ENCODE results near the gene LCORL.
"Not testable (repeated sequence)": the region's sequence is repeated elsewhere in the genome, so short reads cannot be mapped to it uniquely, and the experiment has no call there.

The LCORL gene

DNA sequence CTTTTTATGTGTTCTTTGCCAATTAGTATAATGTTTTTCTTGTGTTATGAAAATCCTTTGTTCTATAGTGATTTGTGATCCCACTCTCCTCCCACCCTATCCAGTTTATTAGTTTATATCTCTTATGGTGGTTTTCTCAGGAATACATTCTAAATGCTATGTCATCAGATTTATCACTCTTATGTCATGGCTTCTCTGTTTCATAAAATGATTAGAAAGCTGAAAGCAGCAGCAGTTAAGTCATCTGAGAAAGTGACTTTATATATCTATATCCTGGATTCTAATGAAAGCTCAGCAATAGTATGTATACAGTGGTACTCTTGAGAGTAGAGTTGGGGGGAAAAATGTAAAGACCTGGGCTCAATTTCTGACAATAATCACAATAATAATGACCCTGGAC, 169.6 kb downstream of the LCORL start:
- Histone ChIP-seq H3K9ac (ENCODE audit: low read length) (no peak overlapping the region), H3K4me1 (ENCODE audit: control insufficient read depth, insufficient read depth, low read length) (peaks cover 1% of the 10 kb centered on the region), H3K36me3 (ENCODE audit: control insufficient read depth, insufficient read depth, low read length, severe bottlenecking) (no peaks in the 10 kb centered on the region), H3K9me3 (ENCODE audit: control insufficient read depth, low read length) (no peaks in the 10 kb centered on the region), H3K4me3 (ENCODE audit: low read length) (no peak overlapping the region), H3K27me3 (replicated peaks; ENCODE audit: control insufficient read depth, insufficient read depth, low read length) (no peaks in the 10 kb centered on the region)
- no peak for DNase-seq (ENCODE audit: low read depth)

DNA sequence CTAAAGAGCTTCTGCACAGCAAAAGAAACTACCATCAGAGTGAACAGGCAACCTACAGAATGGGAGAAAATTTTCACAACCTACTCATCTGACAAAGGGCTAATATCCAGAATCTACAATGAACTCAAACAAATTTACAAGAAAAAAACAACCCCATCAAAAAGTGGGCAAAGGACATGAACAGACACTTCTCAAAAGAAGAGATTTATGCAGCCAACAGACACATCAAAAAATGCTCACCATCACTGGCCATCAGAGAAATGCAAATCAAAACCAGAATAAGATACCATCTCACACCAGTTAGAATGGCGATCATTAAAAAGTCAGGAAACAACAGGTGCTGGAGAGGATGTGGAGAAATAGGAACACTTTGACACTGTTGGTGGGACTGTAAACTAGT, 171.3 kb downstream of the LCORL start:
- DNase-seq (ENCODE audit: low read depth); H3K9me3 ChIP-seq (ENCODE audit: control insufficient read depth, low read length); H3K9ac ChIP-seq (ENCODE audit: low read length); H3K4me1 ChIP-seq (ENCODE audit: control insufficient read depth, insufficient read depth, low read length); H3K4me3 ChIP-seq (ENCODE audit: low read length); H3K27me3 ChIP-seq (replicated peaks; ENCODE audit: control insufficient read depth, insufficient read depth, low read length); H3K36me3 ChIP-seq (ENCODE audit: control insufficient read depth, insufficient read depth, low read length, severe bottlenecking): not testable (repeated sequence)

DNA sequence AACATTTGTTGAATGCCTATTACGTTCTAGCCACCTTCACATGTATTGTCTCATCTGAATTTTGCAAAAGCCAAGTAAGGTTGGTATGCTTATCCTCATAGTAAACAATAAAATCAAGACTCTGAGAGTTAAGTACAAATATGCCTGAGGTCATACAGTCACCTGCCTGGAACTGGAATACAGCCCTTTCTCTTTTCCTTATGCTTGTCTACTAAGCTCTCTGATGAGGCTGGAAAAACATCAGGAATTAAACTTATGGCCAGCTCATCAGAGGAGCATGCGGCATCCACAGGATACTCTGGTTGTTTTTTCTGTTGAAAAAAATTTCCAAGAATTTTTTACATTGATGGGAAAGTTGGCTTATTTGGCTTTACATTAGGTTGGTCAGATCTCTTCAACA, 175.3 kb downstream of the LCORL start:
- Histone ChIP-seq H3K27me3 (replicated peaks; ENCODE audit: control insufficient read depth, insufficient read depth, low read length) (no peaks in the 10 kb centered on the region), H3K9me3 (ENCODE audit: control insufficient read depth, low read length) (no peaks in the 10 kb centered on the region), H3K9ac (ENCODE audit: low read length) (no peak overlapping the region), H3K4me3 (ENCODE audit: low read length) (no peak overlapping the region), H3K36me3 (ENCODE audit: control insufficient read depth, insufficient read depth, low read length, severe bottlenecking) (no peaks in the 10 kb centered on the region), H3K4me1 (ENCODE audit: control insufficient read depth, insufficient read depth, low read length) (no peaks in the 10 kb centered on the region)
- DNase-seq (ENCODE audit: low read depth): peak; percentile 39

DNA sequence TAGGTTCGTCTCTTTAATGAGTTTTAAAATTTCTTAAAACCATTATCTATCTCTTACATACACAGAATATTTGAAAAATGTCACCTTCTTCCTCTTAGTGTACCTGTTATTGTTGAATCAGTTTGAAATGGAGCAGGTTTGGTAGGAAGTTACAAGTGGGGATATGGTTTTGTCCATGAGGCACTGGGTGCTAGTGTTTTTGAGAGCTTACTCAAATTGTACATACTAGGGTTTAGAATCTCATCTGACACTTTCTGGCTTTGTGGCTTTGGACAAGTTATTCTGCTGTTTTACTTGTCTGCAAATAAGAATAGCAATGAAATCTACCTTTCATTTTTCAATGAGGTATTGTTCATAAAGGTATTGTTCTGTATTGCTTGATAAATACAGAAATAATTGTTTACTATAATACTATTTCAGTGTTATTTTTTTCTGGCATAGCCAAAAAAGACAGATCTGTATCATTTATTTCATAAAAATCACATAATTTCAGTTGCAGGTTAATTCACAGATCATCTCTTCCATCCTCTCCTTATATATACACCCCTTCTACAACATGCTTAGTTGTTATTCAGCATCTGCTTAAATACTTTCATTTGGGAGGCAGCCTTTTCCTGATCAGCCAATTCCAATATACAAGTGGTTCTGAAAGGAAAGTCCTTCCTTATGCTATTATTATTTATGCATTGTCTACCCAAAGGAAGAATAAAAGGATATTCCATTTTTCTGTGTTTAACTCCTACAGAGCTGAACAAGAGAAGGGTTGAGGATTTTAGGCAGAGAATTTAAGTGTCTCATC, 197.5 kb downstream of the LCORL start:
- Histone ChIP-seq H3K27me3 (replicated peaks; ENCODE audit: control insufficient read depth, insufficient read depth, low read length) (no peaks in the 10 kb centered on the region), H3K36me3 (ENCODE audit: control insufficient read depth, insufficient read depth, low read length, severe bottlenecking) (no peaks in the 10 kb centered on the region), H3K4me3 (ENCODE audit: low read length) (no peak overlapping the region), H3K9me3 (ENCODE audit: control insufficient read depth, low read length) (no peaks in the 10 kb centered on the region), H3K4me1 (ENCODE audit: control insufficient read depth, insufficient read depth, low read length) (no peaks in the 10 kb centered on the region), H3K9ac (ENCODE audit: low read length) (no peak overlapping the region)
- no peak for DNase-seq (ENCODE audit: low read depth)

DNA sequence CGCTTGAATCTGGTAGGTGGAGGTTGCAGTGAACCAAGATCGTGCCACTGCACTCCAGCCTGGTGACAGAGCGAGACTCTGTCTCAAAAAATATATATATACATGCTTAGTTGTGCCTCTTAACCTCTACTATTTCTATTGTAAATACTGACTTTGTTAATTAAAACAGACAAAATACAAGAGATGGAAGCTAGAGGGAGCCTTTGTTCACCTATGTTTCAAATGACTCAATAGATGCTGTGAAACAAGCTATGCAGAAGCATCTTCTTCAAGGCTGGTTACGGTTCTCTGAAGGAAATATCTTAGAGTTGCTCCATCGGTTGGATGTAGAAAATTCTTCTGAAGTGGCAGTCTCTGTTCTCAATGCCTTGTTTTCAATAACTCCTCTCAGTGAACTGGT, 204.5 kb downstream of the LCORL start:
- H3K4me1 ChIP-seq (ENCODE audit: control insufficient read depth, insufficient read depth, low read length): peaks cover 10% of the 10 kb centered on the region
- H3K4me3 ChIP-seq (ENCODE audit: low read length): no peak overlapping the region
- no peak overlapping the region for H3K9ac ChIP-seq (ENCODE audit: low read length)
- no peaks in the 10 kb centered on the region for H3K9me3 ChIP-seq (ENCODE audit: control insufficient read depth, low read length)
- H3K36me3 ChIP-seq (ENCODE audit: control insufficient read depth, insufficient read depth, low read length, severe bottlenecking): no peaks in the 10 kb centered on the region
- DNase-seq (ENCODE audit: low read depth): peak; percentile 88
- no peaks in the 10 kb centered on the region for H3K27me3 ChIP-seq (replicated peaks; ENCODE audit: control insufficient read depth, insufficient read depth, low read length)

DNA sequence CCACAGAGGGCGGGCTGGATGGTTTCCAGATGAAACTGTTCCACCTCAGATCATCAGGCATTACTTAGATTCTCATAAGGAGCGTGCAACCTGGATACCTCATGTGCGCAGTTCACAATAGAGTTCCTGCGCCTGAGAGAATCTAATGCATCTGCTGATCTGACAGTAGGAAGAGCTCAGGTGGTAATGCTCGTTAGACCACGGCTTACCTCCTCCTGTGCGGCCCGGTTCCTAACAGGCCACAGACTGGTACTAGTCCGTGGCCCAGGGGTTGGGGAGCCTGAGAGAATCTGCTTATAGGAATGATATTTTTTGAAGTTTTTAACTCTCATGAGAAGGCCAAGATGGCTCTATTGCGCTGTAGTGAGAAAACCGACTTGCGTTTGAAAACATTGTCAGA, 205.4 kb downstream of the LCORL start:
- peaks cover 10% of the 10 kb centered on the region for H3K4me1 ChIP-seq (ENCODE audit: control insufficient read depth, insufficient read depth, low read length)
- H3K36me3 ChIP-seq (ENCODE audit: control insufficient read depth, insufficient read depth, low read length, severe bottlenecking): no peaks in the 10 kb centered on the region
- no peak for DNase-seq (ENCODE audit: low read depth)
- no peaks in the 10 kb centered on the region for H3K27me3 ChIP-seq (replicated peaks; ENCODE audit: control insufficient read depth, insufficient read depth, low read length)
- no peak overlapping the region for H3K9ac ChIP-seq (ENCODE audit: low read length)
- H3K9me3 ChIP-seq (ENCODE audit: control insufficient read depth, low read length): no peaks in the 10 kb centered on the region
- no peak overlapping the region for H3K4me3 ChIP-seq (ENCODE audit: low read length)

DNA sequence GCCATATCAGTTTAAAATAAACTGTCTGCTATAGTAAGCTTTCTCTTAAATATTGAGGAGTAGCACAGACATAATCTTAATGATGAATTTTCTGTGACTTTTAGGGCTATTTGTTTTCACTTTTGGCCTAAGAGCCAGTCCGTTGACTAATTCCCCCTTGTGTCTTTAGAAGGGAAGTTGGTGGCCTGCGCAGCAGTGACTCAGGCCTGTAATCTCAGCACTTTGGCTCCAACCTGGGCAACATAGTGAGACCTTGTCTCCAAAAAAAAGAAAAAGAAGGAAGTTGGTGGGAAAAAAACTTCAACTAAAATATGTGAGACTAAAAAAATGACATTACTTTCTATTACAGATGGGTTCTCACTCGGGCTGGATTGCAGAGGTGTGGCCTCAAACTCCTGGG, 207.4 kb downstream of the LCORL start:
- no peak for DNase-seq (ENCODE audit: low read depth)
- H3K9ac ChIP-seq (ENCODE audit: low read length): peak overlapping the region; percentile 49
- H3K9me3 ChIP-seq (ENCODE audit: control insufficient read depth, low read length): no peaks in the 10 kb centered on the region
- peaks cover 17% of the 10 kb centered on the region for H3K4me1 ChIP-seq (ENCODE audit: control insufficient read depth, insufficient read depth, low read length)
- H3K27me3 ChIP-seq (replicated peaks; ENCODE audit: control insufficient read depth, insufficient read depth, low read length): no peaks in the 10 kb centered on the region
- H3K36me3 ChIP-seq (ENCODE audit: control insufficient read depth, insufficient read depth, low read length, severe bottlenecking): no peaks in the 10 kb centered on the region
- H3K4me3 ChIP-seq (ENCODE audit: low read length): no peak overlapping the region

DNA sequence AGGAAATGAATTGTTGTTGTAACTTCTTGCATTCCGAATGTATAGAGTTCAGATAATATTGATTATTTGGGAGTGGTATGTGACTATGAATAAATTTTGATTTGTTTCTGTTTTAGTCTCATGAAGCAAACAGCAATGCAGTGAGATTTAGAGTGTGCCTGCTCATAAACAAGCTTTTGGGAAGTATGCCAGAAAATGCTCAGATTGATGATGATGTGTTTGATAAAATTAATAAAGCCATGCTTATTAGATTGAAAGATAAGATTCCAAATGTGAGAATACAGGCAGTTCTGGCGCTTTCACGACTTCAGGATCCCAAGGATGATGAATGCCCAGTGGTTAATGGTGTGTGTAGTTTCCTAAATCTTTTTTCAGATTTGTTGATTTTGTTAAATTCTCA, 208.8 kb downstream of the LCORL start:
- Histone ChIP-seq H3K4me1 (ENCODE audit: control insufficient read depth, insufficient read depth, low read length) (peaks cover 28% of the 10 kb centered on the region), H3K27me3 (replicated peaks; ENCODE audit: control insufficient read depth, insufficient read depth, low read length) (no peaks in the 10 kb centered on the region), H3K36me3 (ENCODE audit: control insufficient read depth, insufficient read depth, low read length, severe bottlenecking) (no peaks in the 10 kb centered on the region), H3K9ac (ENCODE audit: low read length) (peak overlapping the region; percentile 7), H3K4me3 (ENCODE audit: low read length) (no peak overlapping the region), H3K9me3 (ENCODE audit: control insufficient read depth, low read length) (no peaks in the 10 kb centered on the region)
- DNase-seq (ENCODE audit: low read depth): peak; percentile 36

DNA sequence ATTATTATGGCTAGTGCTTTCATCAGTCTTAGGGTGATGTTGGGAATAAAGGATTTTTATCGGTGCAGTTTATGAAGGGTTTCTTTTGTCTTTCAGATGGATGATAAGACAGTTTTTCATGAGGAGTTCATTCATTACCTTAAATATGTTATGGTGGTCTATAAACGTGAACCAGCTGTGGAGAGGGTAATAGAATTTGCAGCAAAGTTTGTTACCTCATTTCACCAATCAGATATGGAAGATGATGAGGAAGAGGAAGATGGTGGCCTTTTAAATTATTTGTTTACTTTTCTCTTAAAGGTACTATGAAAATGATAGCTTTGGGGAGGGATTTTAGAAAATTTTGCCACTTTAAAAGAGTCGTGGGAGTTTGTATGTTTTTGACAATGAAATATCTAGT, 209.4 kb downstream of the LCORL start:
- Histone ChIP-seq H3K9me3 (ENCODE audit: control insufficient read depth, low read length) (no peaks in the 10 kb centered on the region), H3K27me3 (replicated peaks; ENCODE audit: control insufficient read depth, insufficient read depth, low read length) (no peaks in the 10 kb centered on the region), H3K4me1 (ENCODE audit: control insufficient read depth, insufficient read depth, low read length) (peaks cover 35% of the 10 kb centered on the region), H3K9ac (ENCODE audit: low read length) (peak overlapping the region; percentile 77), H3K36me3 (ENCODE audit: control insufficient read depth, insufficient read depth, low read length, severe bottlenecking) (no peaks in the 10 kb centered on the region), H3K4me3 (ENCODE audit: low read length) (peak overlapping the region; percentile 100)
- DNase-seq (ENCODE audit: low read depth): no peak

DNA sequence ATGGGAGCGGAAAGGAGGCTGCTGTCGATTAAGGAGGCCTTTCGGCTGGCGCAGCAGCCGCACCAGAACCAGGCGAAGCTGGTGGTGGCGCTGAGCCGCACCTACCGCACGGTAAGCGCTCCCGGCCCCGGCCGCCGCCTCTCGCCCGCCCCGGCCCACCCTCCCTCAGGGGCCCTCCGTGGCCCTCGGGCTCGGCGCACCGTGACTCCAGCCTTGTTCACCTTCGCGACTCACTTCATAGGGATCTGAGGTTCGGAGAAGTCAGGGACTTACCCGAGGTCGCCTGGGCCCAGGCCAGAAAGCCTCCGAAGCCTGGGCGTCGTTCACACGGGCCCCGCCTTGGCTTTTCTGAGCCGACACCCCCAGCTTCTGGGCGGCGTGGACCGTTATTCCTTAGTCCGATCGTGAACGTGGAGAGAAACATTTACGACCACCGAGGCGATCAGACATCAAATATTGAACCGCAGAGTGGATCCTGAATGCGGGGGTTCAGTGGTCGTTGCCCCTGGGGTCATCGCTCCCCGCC, 210.4 kb downstream of the LCORL start:
- H3K4me3 ChIP-seq (ENCODE audit: low read length): peak overlapping the region; percentile 100
- H3K36me3 ChIP-seq (ENCODE audit: control insufficient read depth, insufficient read depth, low read length, severe bottlenecking): no peaks in the 10 kb centered on the region
- peak; percentile 58 for DNase-seq (ENCODE audit: low read depth)
- H3K9me3 ChIP-seq (ENCODE audit: control insufficient read depth, low read length): no peaks in the 10 kb centered on the region
- no peaks in the 10 kb centered on the region for H3K27me3 ChIP-seq (replicated peaks; ENCODE audit: control insufficient read depth, insufficient read depth, low read length)
- peaks cover 45% of the 10 kb centered on the region for H3K4me1 ChIP-seq (ENCODE audit: control insufficient read depth, insufficient read depth, low read length)
- peak overlapping the region; percentile 77 for H3K9ac ChIP-seq (ENCODE audit: low read length)

DNA sequence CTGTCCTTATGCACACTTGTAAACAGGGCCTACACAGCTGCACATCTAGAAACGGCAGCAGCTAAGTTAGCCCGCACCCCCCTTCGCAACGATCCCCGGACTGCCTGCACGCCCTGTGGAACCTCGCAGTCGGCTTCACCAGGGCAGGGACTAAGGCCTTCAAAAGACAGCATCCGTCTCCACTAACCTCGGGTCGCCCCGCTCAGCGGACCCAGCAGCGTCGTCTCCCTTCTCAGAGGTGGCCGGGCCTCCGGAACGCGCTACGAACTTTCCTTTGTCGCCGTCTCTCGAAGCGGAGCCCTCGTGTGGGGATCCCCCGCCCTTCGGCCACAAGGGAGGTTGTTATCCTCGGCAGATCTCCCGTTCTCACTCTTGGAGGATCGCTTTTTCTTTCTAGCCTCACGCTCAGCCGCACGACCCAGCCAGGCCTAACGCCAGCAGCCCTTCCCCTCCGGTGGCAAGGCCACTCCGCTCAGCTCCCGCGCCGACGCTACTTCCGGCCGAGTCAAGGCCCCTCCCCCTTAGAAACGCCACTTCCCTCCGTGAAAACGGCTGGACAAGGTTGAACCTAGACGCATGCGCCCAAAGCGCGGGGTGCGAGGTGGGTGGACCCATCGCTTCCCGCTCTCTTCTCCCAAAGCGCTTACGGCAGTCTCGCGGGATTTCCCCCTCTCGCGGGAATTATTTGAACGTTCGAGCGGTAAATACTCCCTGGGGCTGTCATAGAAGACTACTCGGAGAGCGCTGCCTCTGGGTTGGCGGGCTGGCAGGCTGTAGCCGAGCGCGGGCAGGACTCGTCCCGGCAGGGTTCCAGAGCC, 211.1 kb downstream of the LCORL start, which contains the start of the genes DCAF16 and NCAPG:
TSS of gene DCAF16 (minus strand) at position 498 of the 818 bp plus-strand sequence. CDS start 6,616 bp downstream, outside the sequence.
TSS of gene NCAPG (plus strand) at position 720 of the 818 bp plus-strand sequence. CDS start 99 bp downstream, outside the sequence.
- peaks cover 46% of the 10 kb centered on the region for H3K4me1 ChIP-seq (ENCODE audit: control insufficient read depth, insufficient read depth, low read length)
- H3K9ac ChIP-seq (ENCODE audit: low read length): peak within 1 kb of the TSS; percentile 95
- H3K36me3 ChIP-seq (ENCODE audit: control insufficient read depth, insufficient read depth, low read length, severe bottlenecking): no peaks in the 10 kb centered on the region
- no peaks in the 10 kb centered on the region for H3K9me3 ChIP-seq (ENCODE audit: control insufficient read depth, low read length)
- DNase-seq (ENCODE audit: low read depth): peak; percentile 100
- H3K27me3 ChIP-seq (replicated peaks; ENCODE audit: control insufficient read depth, insufficient read depth, low read length): no peaks in the 10 kb centered on the region
- peak within 1 kb of the TSS; percentile 100 for H3K4me3 ChIP-seq (ENCODE audit: low read length)
